Inferior parietal cortex (tissue), 1 donor: ENCODE data around the gene POLR2F.
A peak's percentile ranks its signal among the peaks of the same experiment; 100 is the strongest.

Source experiments
- DNase-seq: peaks from one replicate; pipeline ENCODE4 v3.0.0-alpha.2; 2016; ENCODE audit errors: extremely low spot score

Gene POLR2F

DNA sequence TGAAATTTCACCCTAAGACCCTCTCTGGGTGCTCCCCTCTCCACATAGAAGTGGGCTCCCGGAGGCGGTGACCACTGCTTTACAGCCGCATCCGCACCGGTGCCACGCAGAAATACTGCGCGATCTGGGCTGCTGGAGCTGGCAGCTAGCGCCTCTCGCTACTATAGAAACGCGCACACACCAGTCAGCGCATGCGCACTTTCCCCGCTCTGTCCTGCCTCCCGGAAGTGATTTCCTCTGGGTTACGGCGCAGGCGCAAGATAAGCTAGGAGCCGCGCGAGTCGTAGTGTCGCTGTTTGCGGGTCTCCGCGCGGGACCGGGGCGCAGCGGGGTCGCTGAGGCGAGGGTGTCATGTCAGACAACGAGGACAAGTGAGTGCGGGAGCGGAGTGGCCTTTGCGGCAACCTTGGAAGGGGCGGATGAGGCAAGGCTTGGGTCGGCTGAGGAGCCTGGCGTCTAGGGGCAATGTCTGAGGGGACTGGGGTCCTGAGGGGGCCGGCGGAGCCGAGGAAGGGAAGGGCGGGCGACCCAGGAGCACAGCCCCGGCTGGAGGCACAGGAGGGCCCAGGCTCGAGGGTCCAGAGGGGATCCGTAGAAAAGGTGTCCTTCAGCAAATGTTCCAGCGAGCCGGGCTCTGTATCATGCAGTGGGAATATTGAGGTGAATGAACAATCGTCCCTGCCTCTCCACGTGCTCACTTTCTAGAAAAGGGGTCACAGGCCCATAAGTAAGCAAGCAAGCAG, at the start of gene POLR2F, which contains the start of gene C22orf23:
TSS of gene POLR2F (plus strand) at position 263 of the 743 bp plus-strand sequence. CDS start at position 352, 89 bp downstream.
TSS of gene C22orf23 (minus strand) at position 165 of the 743 bp plus-strand sequence. CDS start 452 bp downstream, outside the sequence.
- DNase-seq = peak; percentile 98

DNA sequence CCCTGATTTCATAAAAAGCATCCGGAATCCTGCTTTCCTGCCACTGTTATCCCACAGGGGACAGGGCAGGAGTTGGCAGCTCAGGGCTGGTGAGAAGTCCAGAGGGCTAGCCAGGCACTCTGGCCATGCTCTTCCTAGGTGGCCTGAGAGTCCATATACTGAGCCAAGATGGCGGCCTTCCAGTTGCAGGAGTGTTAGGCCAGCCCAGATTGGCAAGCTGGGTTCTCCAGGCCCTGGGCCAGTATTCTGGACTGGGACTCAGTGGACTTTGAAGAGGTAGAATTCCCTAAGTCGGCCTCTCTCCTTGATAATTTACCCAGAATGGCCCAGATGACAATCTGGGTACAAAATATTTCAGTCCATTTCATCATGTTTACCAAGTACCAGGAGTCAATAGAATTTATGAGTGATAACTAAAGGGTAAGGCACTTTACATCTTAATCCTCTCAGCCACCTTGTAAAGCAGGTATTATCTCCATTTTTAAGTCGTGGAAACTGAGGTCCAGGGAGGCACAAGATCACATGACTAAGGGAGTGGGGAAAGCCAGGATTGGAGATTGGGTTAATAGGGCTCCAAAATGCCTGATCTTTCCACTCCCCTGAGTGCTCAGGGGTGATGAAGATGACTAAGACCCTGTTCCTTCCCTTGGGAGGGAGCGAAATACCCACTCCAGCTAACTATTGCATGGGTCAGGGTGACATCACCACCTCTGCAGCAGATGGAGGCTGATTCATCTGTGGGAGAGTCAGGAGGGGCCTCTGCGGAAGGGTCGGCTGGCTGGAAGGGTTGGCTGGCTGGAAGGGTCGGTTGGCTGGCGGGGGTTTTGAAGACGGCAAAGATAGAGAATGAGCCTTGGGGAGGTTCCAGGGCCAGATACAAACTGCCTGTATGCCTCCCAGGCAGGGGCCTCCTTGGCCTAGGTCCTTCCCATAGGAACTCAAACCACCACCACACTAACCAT, 48.6 kb upstream of the POLR2F start:
- DNase-seq = no peak

GRCh38 chr22:37905534-37906363, 47.8 kb upstream of the POLR2F start, which contains the start of gene MICALL1:
TSS of gene MICALL1 (plus strand) at chr22:37906297. CDS start at chr22:37906423, 126 bp downstream.
- DNase-seq = no peak

DNA sequence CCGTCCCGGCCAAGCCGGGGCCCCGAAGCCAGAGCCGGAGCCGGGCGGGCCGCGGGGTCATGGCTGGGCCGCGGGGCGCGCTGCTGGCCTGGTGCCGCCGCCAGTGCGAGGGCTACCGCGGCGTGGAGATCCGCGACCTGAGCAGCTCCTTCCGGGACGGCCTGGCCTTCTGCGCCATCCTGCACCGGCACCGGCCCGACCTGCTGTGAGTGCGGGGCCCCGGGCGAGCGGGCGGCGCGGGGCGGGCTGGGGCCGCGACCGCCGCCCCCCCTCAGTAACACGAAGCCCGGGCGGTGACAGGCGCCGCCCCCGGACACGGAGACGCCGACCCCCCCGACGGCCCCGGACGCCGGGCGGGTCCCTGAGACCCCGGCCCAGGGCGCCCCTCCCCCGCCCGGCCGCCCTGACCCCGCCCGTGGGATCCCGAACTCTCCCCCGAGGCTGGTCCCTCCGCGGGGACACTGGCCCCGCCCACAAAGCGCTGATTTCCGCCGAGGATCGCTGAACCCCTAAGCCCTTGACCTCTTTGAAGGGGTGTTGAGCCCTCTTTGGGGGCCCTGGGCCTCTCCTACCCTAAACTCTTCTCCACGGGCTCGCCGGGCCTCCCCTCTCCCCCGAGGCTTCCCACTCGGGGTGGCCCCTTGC, 47.0 kb upstream of the POLR2F start:
- DNase-seq = no peak

DNA sequence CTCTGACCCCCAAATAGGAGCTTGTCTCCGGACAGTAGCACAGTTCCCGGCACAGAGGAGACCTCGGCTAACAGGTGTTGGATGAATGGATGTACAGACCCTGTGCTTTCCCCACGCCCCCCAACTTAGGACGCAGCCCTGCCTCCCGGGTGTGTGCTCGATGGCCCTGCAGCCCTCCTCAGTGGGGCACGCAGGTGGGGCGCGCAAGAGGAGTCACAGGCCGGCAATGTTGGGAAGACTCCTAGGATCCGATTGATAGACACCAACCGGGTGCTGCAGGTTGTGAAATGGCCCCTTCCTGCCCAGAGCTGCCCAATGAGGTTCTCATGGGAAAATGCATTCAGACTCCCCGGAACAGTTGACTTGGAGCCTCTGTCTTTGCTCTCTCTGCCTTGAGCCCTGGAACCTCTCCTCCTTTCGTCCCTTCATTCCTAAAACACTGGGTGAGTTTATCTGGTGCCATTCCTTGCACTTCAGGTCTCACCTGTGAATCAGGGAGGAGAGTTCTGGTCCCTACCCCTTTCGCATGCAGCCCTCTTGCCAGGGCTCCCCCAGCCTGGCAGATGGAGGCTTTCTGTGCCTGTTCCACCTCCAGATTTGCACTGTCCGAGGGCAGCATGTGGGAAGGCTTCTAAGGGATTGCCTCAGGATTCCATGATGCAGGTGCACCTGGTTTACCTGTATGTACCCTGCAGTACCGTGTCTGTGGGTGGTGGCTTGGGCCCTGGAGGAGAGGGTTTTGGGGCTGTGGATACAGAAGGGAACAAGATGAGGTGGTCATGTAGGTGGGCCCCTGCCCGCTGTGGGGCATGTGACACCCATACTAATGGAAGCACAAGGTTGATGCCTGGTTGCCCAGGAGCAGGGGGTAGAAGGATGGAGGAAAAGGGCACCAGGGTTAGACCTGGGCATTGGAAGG, 46.2 kb upstream of the POLR2F start:
- no peak for DNase-seq

- DNase-seq = no peak
These were observed 43.7 kb upstream of the POLR2F start for GRCh38 chr22:37909766-37910165.

DNA sequence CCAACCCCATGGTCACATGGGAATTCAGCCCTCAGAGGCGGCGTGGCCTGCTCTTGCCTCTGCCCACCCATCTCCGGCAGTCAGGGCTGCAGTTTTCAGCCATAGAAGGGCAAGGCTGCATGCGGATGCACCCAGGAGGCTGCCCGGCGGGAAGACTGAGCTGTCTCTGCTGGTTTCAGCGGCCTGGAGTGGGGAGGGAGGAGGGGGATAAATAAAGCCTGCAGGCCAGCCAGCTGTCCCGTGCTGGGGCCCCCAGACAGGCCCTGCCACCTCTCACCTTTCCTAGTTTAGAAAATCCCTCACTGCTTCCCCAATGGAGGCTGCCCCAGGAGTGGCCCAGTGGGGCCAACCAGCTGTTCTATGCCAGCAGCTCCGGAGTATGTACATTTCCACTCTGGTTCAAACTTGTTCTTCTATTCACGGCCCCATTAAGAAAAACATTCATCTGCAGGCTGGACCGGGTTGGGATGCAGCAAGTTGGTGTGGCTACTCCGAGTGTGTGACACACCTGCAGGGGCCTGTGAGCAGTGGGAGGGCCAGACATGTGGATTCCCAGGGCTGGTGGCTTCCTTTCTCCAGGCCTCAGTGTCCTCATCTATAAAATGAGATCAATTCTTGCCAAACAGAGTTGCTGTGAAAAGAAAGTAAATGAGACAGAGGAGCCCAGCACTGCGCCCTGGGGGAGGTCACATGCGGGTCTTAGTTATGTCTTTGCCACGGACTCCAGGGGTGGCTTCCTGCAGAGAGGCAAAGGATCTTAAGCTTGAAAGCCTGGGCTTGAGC, 42.4 kb upstream of the POLR2F start:
- DNase-seq = no peak

DNA sequence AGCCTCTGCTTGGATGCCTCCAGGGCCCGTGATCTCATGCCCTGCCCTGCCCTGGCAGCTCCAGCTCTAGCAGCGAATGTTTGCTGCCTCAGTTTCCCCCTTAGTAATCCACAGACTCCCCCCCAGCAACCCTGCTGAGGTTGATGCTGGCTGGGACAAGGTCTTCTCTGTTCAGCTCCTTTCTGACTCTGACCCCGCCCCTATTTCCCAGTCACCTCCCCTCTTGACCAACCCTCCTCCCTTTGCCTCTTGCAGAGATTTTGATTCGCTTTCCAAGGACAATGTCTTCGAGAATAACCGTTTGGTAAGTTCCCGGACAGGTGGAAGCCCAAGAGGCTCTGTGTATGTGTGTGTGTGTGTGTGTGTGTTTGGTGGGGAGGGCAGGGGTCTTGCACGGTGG, 41.8 kb upstream of the POLR2F start:
- DNase-seq = no peak

DNA sequence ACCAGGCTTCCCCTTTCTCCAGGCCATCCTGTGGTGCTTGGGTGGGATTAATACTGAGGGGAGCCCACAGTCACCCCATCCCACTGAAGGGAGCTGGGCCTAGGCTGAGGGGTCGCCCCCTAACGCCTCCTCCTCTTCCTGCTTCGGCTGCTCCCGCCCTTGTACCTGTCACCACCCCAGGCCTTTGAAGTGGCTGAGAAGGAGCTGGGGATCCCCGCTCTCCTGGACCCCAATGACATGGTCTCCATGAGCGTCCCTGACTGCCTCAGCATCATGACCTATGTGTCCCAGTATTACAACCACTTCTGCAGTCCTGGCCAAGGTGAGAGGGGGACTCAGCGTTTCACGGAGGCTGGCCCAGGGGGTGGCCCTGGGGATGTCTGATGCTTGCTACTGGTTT, 41.3 kb upstream of the POLR2F start:
- no peak for DNase-seq

DNA sequence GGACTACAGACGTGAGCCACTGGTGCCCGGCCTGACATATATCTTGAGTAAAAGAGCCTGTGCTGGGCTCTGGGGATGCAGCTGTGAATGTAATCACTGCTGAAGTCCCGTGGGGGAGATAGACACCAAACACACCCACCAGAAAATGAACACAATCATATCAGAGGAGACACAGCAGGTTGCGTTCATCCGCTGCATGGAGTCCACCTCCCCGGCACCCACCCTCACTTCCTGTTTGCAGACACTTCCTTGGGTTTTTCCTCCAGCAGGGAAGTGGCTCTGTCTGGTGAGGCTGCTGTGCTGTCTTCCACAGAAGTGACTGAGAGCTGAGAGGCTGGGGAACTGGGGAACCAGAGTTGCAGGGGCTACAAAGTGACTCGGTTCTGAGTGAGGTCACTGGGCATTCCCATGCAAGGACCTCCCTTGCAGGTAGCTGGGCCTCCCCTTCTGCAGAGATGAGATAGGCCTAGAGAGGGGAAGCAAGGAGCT, 40.2 kb upstream of the POLR2F start:
- no peak for DNase-seq

DNA sequence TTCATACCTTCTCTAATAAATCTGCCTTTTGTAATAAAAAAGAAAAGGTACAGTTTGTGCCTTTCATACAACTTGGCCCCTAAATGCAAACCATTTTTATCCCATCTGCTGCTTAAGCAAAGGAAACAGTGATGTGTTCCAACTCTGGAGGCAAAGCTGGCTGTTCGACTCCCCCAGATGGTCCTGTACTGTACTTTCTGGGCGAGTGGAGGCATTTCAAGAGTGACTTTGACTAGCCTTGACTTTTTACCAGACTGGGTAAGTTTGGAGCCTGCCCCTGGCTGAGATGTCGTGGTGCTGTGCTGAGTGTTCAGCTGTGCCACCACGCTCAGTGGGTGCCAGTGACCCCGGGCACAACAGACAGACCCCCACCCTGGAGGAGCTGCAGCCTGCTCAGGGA, 37.2 kb upstream of the POLR2F start:
- no peak for DNase-seq

DNA sequence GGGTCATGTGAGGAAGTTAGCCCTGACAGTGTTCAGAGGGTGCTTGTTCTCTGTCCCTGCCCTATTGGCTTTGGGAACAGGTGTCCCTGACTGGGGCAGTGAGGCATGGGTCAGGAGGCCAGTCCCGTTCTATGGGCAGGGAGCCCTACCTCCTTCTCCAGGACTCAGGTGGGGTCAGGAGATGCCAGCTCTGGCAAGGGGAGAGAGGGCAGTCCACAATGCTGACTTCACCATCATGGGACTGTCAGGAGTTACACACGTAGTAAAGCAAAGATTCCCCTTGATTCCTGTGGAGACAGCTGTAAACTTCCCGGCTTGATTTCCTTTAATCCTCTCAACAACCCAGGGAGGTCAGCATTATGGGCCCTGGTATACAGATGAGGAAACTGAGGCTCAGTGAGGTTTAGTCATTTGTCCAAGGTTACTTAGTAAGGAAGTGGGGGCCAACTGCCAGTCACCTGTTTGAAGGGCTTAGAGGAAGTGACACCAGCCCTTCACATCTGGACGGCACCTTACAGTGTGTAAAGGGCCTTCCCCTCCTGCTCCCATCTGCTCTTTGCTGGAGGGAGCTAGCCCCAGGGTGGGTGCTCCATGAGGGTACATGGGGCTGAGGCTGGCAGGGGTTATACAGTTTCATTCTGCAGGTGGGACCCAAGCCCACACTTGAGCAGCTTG, 35.5 kb upstream of the POLR2F start:
- DNase-seq = no peak

- no peak for DNase-seq
These were observed 34.8 kb upstream of the POLR2F start for GRCh38 chr22:37918580-37919270.

DNA sequence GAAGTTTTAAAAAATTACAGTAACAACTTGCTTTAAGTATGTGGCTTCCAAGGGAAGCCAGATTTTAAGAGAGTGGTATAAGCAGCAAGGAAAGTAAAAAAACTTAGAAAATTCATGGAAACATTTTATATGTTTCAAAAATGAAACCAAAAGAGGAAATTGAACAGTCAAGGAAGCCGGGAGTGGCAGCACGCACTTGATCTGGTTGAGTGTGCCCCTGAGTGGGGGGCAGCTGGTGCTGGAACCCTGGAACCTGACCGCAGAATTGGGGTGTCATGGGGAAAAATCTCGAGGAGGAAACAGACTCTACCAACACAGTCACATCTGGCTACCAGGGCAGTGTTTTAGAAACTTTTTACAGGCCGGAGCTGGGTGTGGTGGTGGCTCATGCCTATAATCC, 33.4 kb upstream of the POLR2F start:
- DNase-seq = no peak

DNA sequence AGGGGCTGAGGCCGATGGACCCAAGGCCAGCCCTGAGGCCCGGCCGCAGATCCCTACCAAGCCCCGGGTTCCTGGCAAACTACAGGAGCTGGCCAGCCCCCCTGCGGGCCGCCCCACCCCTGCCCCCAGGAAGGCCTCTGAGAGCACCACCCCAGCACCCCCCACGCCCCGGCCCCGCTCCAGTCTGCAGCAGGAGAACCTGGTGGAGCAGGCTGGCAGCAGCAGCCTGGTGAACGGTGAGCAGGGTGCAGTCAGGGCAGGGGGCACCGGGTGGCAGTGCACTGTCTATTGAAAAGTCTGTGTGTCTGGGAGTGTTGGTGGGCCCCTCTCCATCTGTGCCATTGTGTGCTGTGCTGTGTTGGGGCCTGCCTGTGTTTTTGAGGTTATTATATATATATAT, 31.3 kb upstream of the POLR2F start:
- DNase-seq = no peak

- DNase-seq = no peak
These were observed 29.6 kb upstream of the POLR2F start for GRCh38 chr22:37923927-37924326.

GRCh38 chr22:37924386-37925065, 29.0 kb upstream of the POLR2F start:
- no peak for DNase-seq
